Measurements from ENCODE around the gene RPL13A.
A peak's percentile ranks its signal among the peaks of the same experiment; 100 is the strongest.

RPL13A gene

GRCh38 chr19:49445997-49446396 lies 41.4 kb upstream of the RPL13A start:
- Histone ChIP-seq H3K27me3 (ENCODE audit: low read depth, low read length) (peaks cover 9% of the 10 kb centered on the region), H3K9me3 (ENCODE audit: control insufficient read depth in 1 of 2, low read length in 2 of 2) (no peaks in the 10 kb centered on the region), H3K4me1 (ENCODE audit: control insufficient read depth in 1 of 2, insufficient read depth in 2 of 2, low read length in 2 of 2) (peaks cover 3 to 22% of the 10 kb centered on the region in 2 donors), H3K4me3 (ENCODE audit: low read depth in 1 of 2, low read length in 2 of 2) (no peak overlapping the region), H3K36me3 (ENCODE audit: control insufficient read depth in 1 of 2, insufficient read depth in 2 of 2, low read length in 2 of 2) (peaks cover 3 to 21% of the 10 kb centered on the region in 2 donors), H3K27ac (ENCODE audit: low read length) (no peak overlapping the region)

GRCh38 chr19:49447485-49448431 lies 39.6 kb upstream of the RPL13A start:
- Histone ChIP-seq H3K4me3 (ENCODE audit: low read depth in 1 of 2, low read length in 2 of 2) (no peak overlapping the region), H3K4me1 (ENCODE audit: control insufficient read depth in 1 of 2, insufficient read depth in 2 of 2, low read length in 2 of 2) (peaks cover 0 to 21% of the 10 kb centered on the region in 2 donors), H3K27me3 (ENCODE audit: low read depth, low read length) (no peaks in the 10 kb centered on the region), H3K36me3 (ENCODE audit: control insufficient read depth in 1 of 2, insufficient read depth in 2 of 2, low read length in 2 of 2) (peaks cover 3 to 21% of the 10 kb centered on the region in 2 donors), H3K27ac (ENCODE audit: low read length) (no peak overlapping the region), H3K9me3 (ENCODE audit: control insufficient read depth in 1 of 2, low read length in 2 of 2) (no peaks in the 10 kb centered on the region)

GRCh38 chr19:49448432-49448786 lies 39.0 kb upstream of the RPL13A start:
- Histone ChIP-seq H3K27ac (ENCODE audit: low read length) (no peak overlapping the region), H3K4me1 (ENCODE audit: control insufficient read depth in 1 of 2, insufficient read depth in 2 of 2, low read length in 2 of 2) (peaks cover 0 to 15% of the 10 kb centered on the region in 2 donors), H3K9me3 (ENCODE audit: control insufficient read depth in 1 of 2, low read length in 2 of 2) (no peaks in the 10 kb centered on the region), H3K27me3 (ENCODE audit: low read depth, low read length) (no peaks in the 10 kb centered on the region), H3K4me3 (ENCODE audit: low read depth in 1 of 2, low read length in 2 of 2) (no peak overlapping the region), H3K36me3 (ENCODE audit: control insufficient read depth in 1 of 2, insufficient read depth in 2 of 2, low read length in 2 of 2) (peaks cover 3 to 21% of the 10 kb centered on the region in 2 donors)

GRCh38 chr19:49450405-49450804 lies 37.0 kb upstream of the RPL13A start:
- Histone ChIP-seq H3K27ac (ENCODE audit: low read length) (no peak overlapping the region), H3K4me3 (ENCODE audit: low read depth in 1 of 2, low read length in 2 of 2) (peak overlapping the region in 1 of 2 donors; percentile 96), H3K4me1 (ENCODE audit: control insufficient read depth in 1 of 2, insufficient read depth in 2 of 2, low read length in 2 of 2) (peaks cover 0 to 25% of the 10 kb centered on the region in 2 donors), H3K27me3 (ENCODE audit: low read depth, low read length) (no peaks in the 10 kb centered on the region), H3K9me3 (ENCODE audit: control insufficient read depth in 1 of 2, low read length in 2 of 2) (no peaks in the 10 kb centered on the region), H3K36me3 (ENCODE audit: control insufficient read depth in 1 of 2, insufficient read depth in 2 of 2, low read length in 2 of 2) (peaks cover 3 to 24% of the 10 kb centered on the region in 2 donors)

- H3K9me3 ChIP-seq (ENCODE audit: control insufficient read depth in 1 of 2, low read length in 2 of 2), result no peaks in the 10 kb centered on the region
- peaks cover 0 to 25% of the 10 kb centered on the region in 2 donors for H3K4me1 ChIP-seq (ENCODE audit: control insufficient read depth in 1 of 2, insufficient read depth in 2 of 2, low read length in 2 of 2)
- peaks cover 3 to 27% of the 10 kb centered on the region in 2 donors for H3K36me3 ChIP-seq (ENCODE audit: control insufficient read depth in 1 of 2, insufficient read depth in 2 of 2, low read length in 2 of 2)
- H3K4me3 ChIP-seq (ENCODE audit: low read depth in 1 of 2, low read length in 2 of 2), result peak within 1 kb of the TSS; percentile 90 to 96
- no peaks in the 10 kb centered on the region for H3K27me3 ChIP-seq (ENCODE audit: low read depth, low read length)
- peak within 1 kb of the TSS; percentile 88 for H3K27ac ChIP-seq (ENCODE audit: low read length)
These were observed 35.8 kb upstream of the RPL13A start, which contains the start of gene PIH1D1 for GRCh38 chr19:49451430-49452181. TSS of gene PIH1D1 (minus strand) at chr19:49451814. CDS start at chr19:49451574, 240 bp downstream.

- H3K36me3 ChIP-seq (ENCODE audit: control insufficient read depth in 1 of 2, insufficient read depth in 2 of 2, low read length in 2 of 2), result peaks cover 0 to 17% of the 10 kb centered on the region in 2 donors
- H3K4me1 ChIP-seq (ENCODE audit: control insufficient read depth in 1 of 2, insufficient read depth in 2 of 2, low read length in 2 of 2), result peaks cover 0 to 25% of the 10 kb centered on the region in 2 donors
- no peaks in the 10 kb centered on the region for H3K27me3 ChIP-seq (ENCODE audit: low read depth, low read length)
- peak within 1 kb of the TSS; percentile 88 for H3K27ac ChIP-seq (ENCODE audit: low read length)
- H3K9me3 ChIP-seq (ENCODE audit: control insufficient read depth in 1 of 2, low read length in 2 of 2), result no peaks in the 10 kb centered on the region
- H3K4me3 ChIP-seq (ENCODE audit: low read depth in 1 of 2, low read length in 2 of 2), result peak within 1 kb of the TSS; percentile 90 to 96
These were observed 34.2 kb upstream of the RPL13A start, which contains the start of gene ALDH16A1 for GRCh38 chr19:49453013-49453756. TSS of gene ALDH16A1 (plus strand) at chr19:49453225. CDS start at chr19:49453332, 107 bp downstream.

GRCh38 chr19:49453757-49454240 lies 33.6 kb upstream of the RPL13A start:
- H3K4me1 ChIP-seq (ENCODE audit: control insufficient read depth in 1 of 2, insufficient read depth in 2 of 2, low read length in 2 of 2), result peaks cover 0 to 25% of the 10 kb centered on the region in 2 donors
- H3K4me3 ChIP-seq (ENCODE audit: low read depth in 1 of 2, low read length in 2 of 2), result peak overlapping the region; percentile 65 to 90
- no peaks in the 10 kb centered on the region for H3K27me3 ChIP-seq (ENCODE audit: low read depth, low read length)
- H3K27ac ChIP-seq (ENCODE audit: low read length), result peak overlapping the region; percentile 88
- no peaks in the 10 kb centered on the region for H3K9me3 ChIP-seq (ENCODE audit: control insufficient read depth in 1 of 2, low read length in 2 of 2)
- H3K36me3 ChIP-seq (ENCODE audit: control insufficient read depth in 1 of 2, insufficient read depth in 2 of 2, low read length in 2 of 2), result peaks cover 0 to 13% of the 10 kb centered on the region in 2 donors

- no peaks in the 10 kb centered on the region for H3K9me3 ChIP-seq (ENCODE audit: control insufficient read depth in 1 of 2, low read length in 2 of 2)
- no peak overlapping the region for H3K4me3 ChIP-seq (ENCODE audit: low read depth in 1 of 2, low read length in 2 of 2)
- H3K36me3 ChIP-seq (ENCODE audit: control insufficient read depth in 1 of 2, insufficient read depth in 2 of 2, low read length in 2 of 2), result peaks cover 0 to 19% of the 10 kb centered on the region in 2 donors
- H3K27ac ChIP-seq (ENCODE audit: low read length), result no peak overlapping the region
- H3K4me1 ChIP-seq (ENCODE audit: control insufficient read depth in 1 of 2, insufficient read depth in 2 of 2, low read length in 2 of 2), result peaks cover 0 to 20% of the 10 kb centered on the region in 2 donors
- no peaks in the 10 kb centered on the region for H3K27me3 ChIP-seq (ENCODE audit: low read depth, low read length)
These were observed 31.6 kb upstream of the RPL13A start for GRCh38 chr19:49455773-49456172.

- no peak overlapping the region for H3K4me3 ChIP-seq (ENCODE audit: low read depth in 1 of 2, low read length in 2 of 2)
- peaks cover 0 to 19% of the 10 kb centered on the region in 2 donors for H3K36me3 ChIP-seq (ENCODE audit: control insufficient read depth in 1 of 2, insufficient read depth in 2 of 2, low read length in 2 of 2)
- peaks cover 0 to 18% of the 10 kb centered on the region in 2 donors for H3K4me1 ChIP-seq (ENCODE audit: control insufficient read depth in 1 of 2, insufficient read depth in 2 of 2, low read length in 2 of 2)
- H3K9me3 ChIP-seq (ENCODE audit: control insufficient read depth in 1 of 2, low read length in 2 of 2), result no peaks in the 10 kb centered on the region
- no peaks in the 10 kb centered on the region for H3K27me3 ChIP-seq (ENCODE audit: low read depth, low read length)
- H3K27ac ChIP-seq (ENCODE audit: low read length), result no peak overlapping the region
These were observed 31.1 kb upstream of the RPL13A start for GRCh38 chr19:49456326-49456725.

- Histone ChIP-seq H3K4me1 (ENCODE audit: control insufficient read depth in 1 of 2, insufficient read depth in 2 of 2, low read length in 2 of 2) (peaks cover 0 to 10% of the 10 kb centered on the region in 2 donors), H3K4me3 (ENCODE audit: low read depth in 1 of 2, low read length in 2 of 2) (no peak overlapping the region), H3K36me3 (ENCODE audit: control insufficient read depth in 1 of 2, insufficient read depth in 2 of 2, low read length in 2 of 2) (peaks cover 0 to 23% of the 10 kb centered on the region in 2 donors), H3K9me3 (ENCODE audit: control insufficient read depth in 1 of 2, low read length in 2 of 2) (no peaks in the 10 kb centered on the region), H3K27ac (ENCODE audit: low read length) (peak overlapping the region; percentile 49), H3K27me3 (ENCODE audit: low read depth, low read length) (no peaks in the 10 kb centered on the region)
These were observed 28.9 kb upstream of the RPL13A start for GRCh38 chr19:49458567-49458903.
